ENCODE results near the gene DPYD.

DNA sequence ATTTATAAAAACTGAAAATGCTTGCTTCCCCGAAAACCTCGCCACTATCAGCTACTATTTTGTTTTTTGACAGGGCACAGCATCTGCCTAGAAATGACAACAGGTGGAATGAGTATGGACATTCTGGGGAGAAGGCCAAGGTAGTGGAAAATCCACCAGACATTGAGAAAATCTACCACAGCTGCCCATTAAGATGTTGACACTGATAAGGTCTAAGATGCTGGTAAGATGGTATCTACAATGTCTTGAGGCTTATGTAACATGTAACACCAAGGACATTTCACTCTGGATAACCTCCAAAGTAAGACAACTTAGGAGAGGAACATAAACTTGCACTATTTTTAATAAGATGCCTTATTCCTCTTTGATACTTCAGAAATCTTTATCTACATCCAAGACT, 825.1 kb downstream of the DPYD start:
- TF ChIP-seq JUNB (CRISPR knock-in tag; conservative IDR thresholded peaks at IDR 0.05) (no peak), MXI1 (IDR thresholded peaks at IDR 0.05; ENCODE audit: low read depth, low read length) (no peak), BHLHE40 (IDR thresholded peaks at IDR 0.05; ENCODE audit: low read length) (no peak)
- TF ChIP-seq, protein P1, sequence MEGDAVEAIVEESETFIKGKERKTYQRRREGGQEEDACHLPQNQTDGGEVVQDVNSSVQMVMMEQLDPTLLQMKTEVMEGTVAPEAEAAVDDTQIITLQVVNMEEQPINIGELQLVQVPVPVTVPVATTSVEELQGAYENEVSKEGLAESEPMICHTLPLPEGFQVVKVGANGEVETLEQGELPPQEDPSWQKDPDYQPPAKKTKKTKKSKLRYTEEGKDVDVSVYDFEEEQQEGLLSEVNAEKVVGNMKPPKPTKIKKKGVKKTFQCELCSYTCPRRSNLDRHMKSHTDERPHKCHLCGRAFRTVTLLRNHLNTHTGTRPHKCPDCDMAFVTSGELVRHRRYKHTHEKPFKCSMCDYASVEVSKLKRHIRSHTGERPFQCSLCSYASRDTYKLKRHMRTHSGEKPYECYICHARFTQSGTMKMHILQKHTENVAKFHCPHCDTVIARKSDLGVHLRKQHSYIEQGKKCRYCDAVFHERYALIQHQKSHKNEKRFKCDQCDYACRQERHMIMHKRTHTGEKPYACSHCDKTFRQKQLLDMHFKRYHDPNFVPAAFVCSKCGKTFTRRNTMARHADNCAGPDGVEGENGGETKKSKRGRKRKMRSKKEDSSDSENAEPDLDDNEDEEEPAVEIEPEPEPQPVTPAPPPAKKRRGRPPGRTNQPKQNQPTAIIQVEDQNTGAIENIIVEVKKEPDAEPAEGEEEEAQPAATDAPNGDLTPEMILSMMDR (IDR thresholded peaks at IDR 0.05 in 2 of 3, conservative IDR thresholded peaks at IDR 0.05 in 1 of 3; ENCODE audit: insufficient read depth in 2 of 3, low read depth in 1 of 3, low read length in 3 of 3): no peak
